ENCODE data around the gene DNAAF8. TPM values are rescaled to one million over a fixed set of nuclear protein-coding genes. Genes with fewer than 3 reads are reported as not detected.

Gene DNAAF8
- total and polyA plus RNA-seq, 7 donors = 0.42 to 2.1 (median 1.2) TPM; not detected in 1

DNA sequence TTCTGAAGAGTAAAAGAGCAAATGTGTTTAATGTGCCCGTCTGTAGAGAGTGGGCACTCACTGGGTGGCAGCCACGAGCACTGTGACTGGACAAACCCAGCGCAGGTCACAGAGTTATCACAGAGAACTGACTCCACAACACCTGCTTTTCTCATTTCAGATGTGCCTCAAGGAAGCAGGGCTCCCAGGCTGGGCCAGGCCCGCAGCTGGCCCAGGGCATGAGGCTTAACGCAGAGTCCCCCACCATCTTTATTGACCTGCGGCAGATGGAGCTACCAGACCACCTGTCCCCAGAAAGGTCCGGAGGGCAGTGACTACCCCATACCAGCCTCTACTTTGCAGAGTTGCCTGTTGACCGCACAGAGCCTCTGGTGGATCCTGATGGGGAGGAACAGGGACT, 11.9 kb downstream of the DNAAF8 start:
- Histone ChIP-seq H3K36me3 (ENCODE audit: insufficient read depth in 1 of 2, low read depth in 1 of 2) (peaks cover 0 to 22% of the 10 kb centered on the region in 2 donors), H3K4me1 (peaks cover 9% of the 10 kb centered on the region), H3K27ac (no peak overlapping the region), H3K9me3 (no peaks in the 10 kb centered on the region), H3K4me3 (no peak overlapping the region), H3K27me3 (ENCODE audit: insufficient read depth in 3 of 3, low read length in 2 of 3) (peaks cover 0 to 1% (median 0%) of the 10 kb centered on the region in 3 donors)
- ATAC-seq (peak; percentile 17 to 55 (median 40)), DNase-seq (no peak)
- TF ChIP-seq, protein P1, sequence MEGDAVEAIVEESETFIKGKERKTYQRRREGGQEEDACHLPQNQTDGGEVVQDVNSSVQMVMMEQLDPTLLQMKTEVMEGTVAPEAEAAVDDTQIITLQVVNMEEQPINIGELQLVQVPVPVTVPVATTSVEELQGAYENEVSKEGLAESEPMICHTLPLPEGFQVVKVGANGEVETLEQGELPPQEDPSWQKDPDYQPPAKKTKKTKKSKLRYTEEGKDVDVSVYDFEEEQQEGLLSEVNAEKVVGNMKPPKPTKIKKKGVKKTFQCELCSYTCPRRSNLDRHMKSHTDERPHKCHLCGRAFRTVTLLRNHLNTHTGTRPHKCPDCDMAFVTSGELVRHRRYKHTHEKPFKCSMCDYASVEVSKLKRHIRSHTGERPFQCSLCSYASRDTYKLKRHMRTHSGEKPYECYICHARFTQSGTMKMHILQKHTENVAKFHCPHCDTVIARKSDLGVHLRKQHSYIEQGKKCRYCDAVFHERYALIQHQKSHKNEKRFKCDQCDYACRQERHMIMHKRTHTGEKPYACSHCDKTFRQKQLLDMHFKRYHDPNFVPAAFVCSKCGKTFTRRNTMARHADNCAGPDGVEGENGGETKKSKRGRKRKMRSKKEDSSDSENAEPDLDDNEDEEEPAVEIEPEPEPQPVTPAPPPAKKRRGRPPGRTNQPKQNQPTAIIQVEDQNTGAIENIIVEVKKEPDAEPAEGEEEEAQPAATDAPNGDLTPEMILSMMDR (IDR thresholded peaks at IDR 0.05) = no peak
- intact Hi-C loops (cut with DNase I) = no loop called here
- 54 to 63% (median 62%) methylated on average over 8 of the region's 8 CpGs for WGBS, 3 donors

DNA sequence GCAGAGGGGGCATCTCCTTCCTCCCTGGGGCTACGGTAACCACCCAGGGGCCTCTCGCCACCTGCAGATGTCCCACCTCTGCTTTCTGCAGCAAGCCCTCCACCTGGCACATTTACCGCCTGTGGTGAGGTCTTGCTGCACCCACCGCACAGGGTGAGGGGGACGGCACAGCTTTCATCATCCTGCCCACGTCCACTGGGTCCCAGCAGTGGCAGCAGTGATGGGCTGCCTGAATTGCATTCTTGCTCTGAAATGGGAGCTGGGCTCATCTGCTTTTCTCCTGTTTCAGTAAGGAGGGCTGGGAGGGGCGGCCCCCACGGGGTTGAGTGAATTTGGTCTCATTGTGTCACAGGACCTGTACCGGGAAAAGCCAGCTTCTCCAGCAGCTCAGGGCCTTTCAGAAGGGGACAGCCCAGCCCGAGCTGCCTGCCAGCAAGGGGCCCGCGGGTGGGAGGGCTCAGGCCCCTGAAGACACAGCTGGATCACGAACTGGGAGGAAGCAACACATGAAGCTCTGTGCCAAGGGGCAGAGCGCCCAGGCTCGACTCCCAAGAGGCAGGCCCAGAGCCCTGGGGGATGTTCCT, 12.7 kb downstream of the DNAAF8 start:
- Histone ChIP-seq H3K27ac (no peak overlapping the region), H3K4me3 (no peak overlapping the region), H3K36me3 (ENCODE audit: insufficient read depth in 1 of 2, low read depth in 1 of 2) (peaks cover 0 to 31% of the 10 kb centered on the region in 2 donors), H3K4me1 (peaks cover 9% of the 10 kb centered on the region), H3K9me3 (no peaks in the 10 kb centered on the region), H3K27me3 (ENCODE audit: insufficient read depth in 3 of 3, low read length in 2 of 3) (peaks cover 0 to 1% (median 0%) of the 10 kb centered on the region in 3 donors)
- TF ChIP-seq, protein P1 (IDR thresholded peaks at IDR 0.05) = no peak
- WGBS, 3 donors = 28 to 46% (median 34%) methylated on average over 15 of the region's 15 CpGs
- intact Hi-C loops (cut with DNase I) = no loop called here
- DNase-seq = no peak
- ATAC-seq = peak; percentile 20 to 36 (median 30)

DNA sequence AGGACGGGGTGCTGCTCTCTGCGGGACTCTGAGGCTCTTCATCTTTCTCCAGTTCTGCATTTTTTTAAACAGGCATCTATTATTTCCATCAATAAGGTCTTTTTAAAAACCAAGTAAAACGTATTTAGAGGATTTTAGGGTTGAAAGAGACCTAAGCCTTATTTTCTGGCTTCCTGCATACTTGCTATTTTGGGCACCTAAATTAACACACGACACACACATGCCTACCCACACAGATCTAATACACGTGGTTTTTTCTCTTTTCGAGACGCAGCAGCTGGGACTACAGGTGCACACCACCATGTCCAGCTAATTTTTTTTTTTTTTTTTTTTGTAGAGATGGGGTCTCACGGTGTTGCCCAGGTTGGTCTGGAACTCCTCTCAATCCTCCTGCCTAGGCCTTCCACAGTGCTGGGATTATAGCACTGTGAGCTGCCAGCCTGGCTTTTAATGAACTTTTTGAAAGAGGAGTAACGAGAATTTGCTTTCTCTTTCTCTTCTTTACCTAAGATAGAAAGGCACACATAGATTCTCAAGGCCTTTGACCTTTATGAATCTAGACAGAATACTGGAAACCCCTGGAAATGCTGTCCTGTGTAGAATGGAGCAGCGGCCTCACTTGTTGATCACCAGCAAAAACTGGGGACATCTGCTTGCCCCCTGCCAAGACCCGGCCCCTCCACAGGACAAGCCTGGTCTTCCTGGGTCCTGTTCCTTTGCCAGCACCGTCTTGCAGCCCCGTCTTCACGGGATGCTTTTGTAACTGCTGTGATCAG, 13.8 kb downstream of the DNAAF8 start:
- Histone ChIP-seq H3K27ac (no peak overlapping the region), H3K4me3 (no peak overlapping the region), H3K4me1 (peaks cover 9% of the 10 kb centered on the region), H3K27me3 (ENCODE audit: insufficient read depth in 3 of 3, low read length in 2 of 3) (peaks cover 0 to 1% (median 0%) of the 10 kb centered on the region in 3 donors), H3K9me3 (no peaks in the 10 kb centered on the region), H3K36me3 (ENCODE audit: insufficient read depth in 1 of 2, low read depth in 1 of 2) (peaks cover 2 to 41% of the 10 kb centered on the region in 2 donors)
- TF ChIP-seq, protein P1 (IDR thresholded peaks at IDR 0.05) = no peak
- DNase-seq = no peak
- ATAC-seq = no peak
- intact Hi-C loops (cut with DNase I) = no loop called here
- WGBS, 3 donors = 62 to 74% (median 68%) methylated on average over 14 of the region's 14 CpGs

DNA sequence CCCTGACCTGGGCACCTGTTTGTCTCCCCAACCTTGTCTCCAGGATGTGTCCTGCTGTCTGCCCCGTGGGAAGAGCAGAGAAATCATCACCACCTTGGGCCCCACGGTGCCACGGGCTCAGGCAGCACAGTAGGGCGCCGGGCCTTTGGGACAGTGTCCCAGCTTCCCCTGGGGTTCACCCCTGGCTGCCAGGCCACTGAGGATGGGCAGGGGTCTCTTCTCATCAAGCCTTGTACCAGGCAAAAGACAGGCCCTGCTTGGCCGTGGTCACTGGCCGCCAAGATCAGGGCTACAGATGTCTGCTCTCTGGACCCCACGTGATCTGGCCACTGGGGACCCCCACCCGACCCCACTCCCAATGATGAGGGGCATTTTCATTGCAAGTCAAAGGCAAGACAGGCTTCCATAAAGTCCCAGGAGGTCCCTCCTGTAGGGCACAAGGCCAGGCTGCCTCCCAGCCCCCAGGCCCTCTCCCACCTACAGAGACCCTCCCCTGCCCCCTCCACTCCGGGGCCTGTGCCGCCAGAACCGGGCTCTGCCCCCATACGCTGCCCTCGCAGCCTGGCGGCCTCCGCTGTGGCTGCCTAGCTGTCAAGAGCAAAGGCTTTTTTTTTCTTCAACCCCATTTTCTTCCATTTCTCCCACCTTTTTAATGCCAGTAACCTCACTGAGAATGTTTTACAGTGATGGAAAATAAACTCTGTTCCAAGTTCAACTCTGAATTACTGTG, 14.5 kb downstream of the DNAAF8 start:
- H3K27me3 ChIP-seq (ENCODE audit: insufficient read depth in 3 of 3, low read length in 2 of 3) = no peaks in the 10 kb centered on the region
- no peaks in the 10 kb centered on the region for H3K9me3 ChIP-seq
- TF ChIP-seq, protein P1 (IDR thresholded peaks at IDR 0.05) = no peak
- peaks cover 9% of the 10 kb centered on the region for H3K4me1 ChIP-seq
- ATAC-seq (no peak), DNase-seq (no peak)
- no peak overlapping the region for H3K4me3 ChIP-seq
- WGBS, 3 donors = 88 to 89% (median 89%) methylated on average over 16 of the region's 16 CpGs
- intact Hi-C loops (cut with DNase I) = no loop called here
- peaks cover 2 to 48% of the 10 kb centered on the region in 2 donors for H3K36me3 ChIP-seq (ENCODE audit: insufficient read depth in 1 of 2, low read depth in 1 of 2)
- no peak overlapping the region for H3K27ac ChIP-seq

Data from psoas muscle (tissue), 8 donors.